H1 (cell line): Measurements from ENCODE around the gene SLFN12L. TPM values are rescaled to one million over a fixed set of nuclear protein-coding genes. Genes with fewer than 3 reads are reported as not detected.

Experiments
- CTCF ChIA-PET: fragments of 300-600 bp; sonication (Branson Sonifier 250); formaldehyde crosslinking; loops from one replicate; lab custom pipeline; 2021; ENCODE audit not compliant: partially characterized antibody; lab: Charles Lee
- POLR2A ChIA-PET: fragments of 300-600 bp; sonication (Branson Sonifier 250); formaldehyde crosslinking; loops from one replicate; lab custom pipeline; 2021; ENCODE audit warnings: inconsistent platforms; ENCODE audit not compliant: partially characterized antibody; lab: Charles Lee
- DNase-seq, 2 experiments: peaks; one replicate each; pipeline versions ENCODE4 v3.0.0 to v3.0.0-alpha.2; 2010 to 2022; ENCODE audit warnings: low spot score in 2 of 2, low read depth in 1 of 2, mixed read lengths in 1 of 2
- FAIRE-seq: peaks from 2 replicates; lab custom pipeline; 2011; peaks lifted over from hg19 to GRCh38; lab: Jason Lieb, UNC
- H2AFZ ChIP-seq: 2 replicates; pipeline ENCODE4 v1.8.1; 2012; ENCODE audit warnings: low read length, inconsistent platforms
- H2AK5ac ChIP-seq: 2 replicates; pipeline ENCODE4 v1.6.1; 2013; ENCODE audit warnings: low read depth, low read length
- H2BK120ac ChIP-seq: replicated peaks from 2 replicates; pipeline ENCODE3; 2013; ENCODE audit warnings: low read depth, low read length, inconsistent platforms
- H2BK12ac ChIP-seq: 2 replicates; pipeline ENCODE4 v1.6.1; 2013; ENCODE audit warnings: low read depth, low read length
- H2BK15ac ChIP-seq: 2 replicates; pipeline ENCODE4 v1.6.1; 2013; ENCODE audit warnings: low read length
- H2BK20ac ChIP-seq: 2 replicates; pipeline ENCODE4 v1.6.1; 2013; ENCODE audit warnings: low read length
- H2BK5ac ChIP-seq: 2 replicates; pipeline ENCODE4 v1.6.1; 2013; ENCODE audit warnings: low read depth, low read length
- H3K14ac ChIP-seq: 2 replicates; pipeline ENCODE4 v1.6.1; 2013; ENCODE audit warnings: inconsistent platforms; ENCODE audit not compliant: insufficient read length
- H3K18ac ChIP-seq: 2 replicates; pipeline ENCODE4 v1.6.1; 2013; ENCODE audit warnings: low read length; ENCODE audit errors: extremely low read depth
- H3K23ac ChIP-seq: 2 replicates; pipeline ENCODE4 v1.6.1; 2013; ENCODE audit warnings: inconsistent platforms; ENCODE audit not compliant: insufficient read length
- H3K23me2 ChIP-seq: 2 replicates; pipeline ENCODE4 v1.6.1; 2013; ENCODE audit warnings: low read depth, low read length
- H3K27ac ChIP-seq: 2 replicates; pipeline ENCODE4 v1.6.1; 2011; ENCODE audit warnings: low read depth, low read length, inconsistent platforms
- H3K27me3 ChIP-seq, 4 experiments: replicated peaks in 1 of 4; 1 replicate in 1 of 4; 2 replicates in 3 of 4; pipeline versions ENCODE4 v1.6.1 to v1.8.1; 2011 to 2013; ENCODE audit warnings: low read length in 3 of 4, mild to moderate bottlenecking in 3 of 4, inconsistent platforms in 2 of 4, mixed read lengths in 2 of 4, moderate library complexity in 1 of 4; ENCODE audit not compliant: control insufficient read depth in 3 of 4, insufficient read depth in 3 of 4; ENCODE audit errors: extremely low read depth in 1 of 4
- H3K36me3 ChIP-seq, 4 experiments: 2 replicates each; pipeline versions ENCODE4 v1.6.1 to v1.8.1; 2011 to 2013; ENCODE audit warnings: mild to moderate bottlenecking in 4 of 4, low read length in 3 of 4, moderate library complexity in 2 of 4, control low read depth in 1 of 4, inconsistent platforms in 1 of 4; ENCODE audit not compliant: insufficient read depth in 4 of 4, control insufficient read depth in 2 of 4
- H3K4ac ChIP-seq: replicated peaks from 2 replicates; pipeline ENCODE3; 2013; ENCODE audit warnings: low read length, low read depth, mixed read lengths, inconsistent platforms; ENCODE audit not compliant: insufficient read length
- H3K4me1 ChIP-seq, 4 experiments: replicated peaks in 1 of 4; 1 replicate in 1 of 4; 2 replicates in 3 of 4; pipeline versions ENCODE4 v1.6.1 to v1.8.1; 2011 to 2013; ENCODE audit warnings: low read length in 3 of 4, inconsistent platforms in 2 of 4, mixed read lengths in 1 of 4; ENCODE audit not compliant: insufficient read depth in 4 of 4, control insufficient read depth in 3 of 4
- H3K4me2 ChIP-seq, 2 experiments: 2 replicates each; pipeline versions ENCODE4 v1.6.1 to v1.8.1; 2011 to 2013; ENCODE audit warnings: low read depth in 2 of 2, low read length in 2 of 2, control low read depth in 1 of 2, inconsistent platforms in 1 of 2, mild to moderate bottlenecking in 1 of 2; ENCODE audit not compliant: insufficient read depth in 1 of 2
- H3K4me3 ChIP-seq, 4 experiments: fragments of 200-600, 300-600 bp in 1 of 4; sonication (generic), shearing (Covaris generic), sonication (Bioruptor Twin) in 1 of 4; 2 replicates each; pipeline versions ENCODE4 v1.5.1 to v1.8.1; 2011 to 2016; ENCODE audit warnings: low read length in 4 of 4, low read depth in 3 of 4, control low read depth in 2 of 4, inconsistent platforms in 2 of 4, mild to moderate bottlenecking in 2 of 4, mixed read lengths in 1 of 4, moderate library complexity in 1 of 4; ENCODE audit not compliant: insufficient read depth in 2 of 4; ENCODE audit errors: extremely low read depth in 1 of 4
- H3K56ac ChIP-seq: replicated peaks from 2 replicates; pipeline ENCODE3; 2013; ENCODE audit warnings: low read depth, mild to moderate bottlenecking, mixed read lengths, low read length, inconsistent platforms; ENCODE audit not compliant: insufficient read length
- H3K79me1 ChIP-seq: 2 replicates; pipeline ENCODE4 v1.6.1; 2013; ENCODE audit warnings: low read depth, low read length, control low read depth
- H3K79me2 ChIP-seq, 2 experiments: 2 replicates each; pipeline versions ENCODE4 v1.6.1 to v1.8.1; 2012 to 2013; ENCODE audit warnings: low read length in 2 of 2, mild to moderate bottlenecking in 2 of 2, inconsistent platforms in 1 of 2; ENCODE audit not compliant: insufficient read depth in 2 of 2, control insufficient read depth in 1 of 2
- H3K9ac ChIP-seq, 4 experiments: replicated peaks in 1 of 4; 1 replicate in 1 of 4; 2 replicates in 3 of 4; pipeline versions ENCODE4 v1.6.1 to v1.8.1; 2011 to 2013; ENCODE audit warnings: low read depth in 3 of 4, low read length in 3 of 4, control low read depth in 2 of 4, mild to moderate bottlenecking in 2 of 4, moderate library complexity in 2 of 4, inconsistent platforms in 1 of 4; ENCODE audit errors: extremely low read depth in 1 of 4
- H3K9me3 ChIP-seq, 2 experiments: 2 replicates each; pipeline versions ENCODE4 v1.6.1 to v1.8.1; 2012 to 2013; ENCODE audit warnings: mild to moderate bottlenecking in 2 of 2, moderate library complexity in 2 of 2, control low read depth in 1 of 2, inconsistent platforms in 1 of 2, low read depth in 1 of 2, low read length in 1 of 2, mixed read lengths in 1 of 2; ENCODE audit not compliant: insufficient read depth in 2 of 2
- H4K20me1 ChIP-seq, 2 experiments: replicated peaks in 1 of 2; 2 replicates each; pipeline versions ENCODE3 to v1.8.1; 2011 to 2013; ENCODE audit warnings: inconsistent platforms in 2 of 2, low read length in 2 of 2, mild to moderate bottlenecking in 1 of 2; ENCODE audit not compliant: insufficient read depth in 2 of 2, control insufficient read depth in 1 of 2
- H4K5ac ChIP-seq: 2 replicates; pipeline ENCODE4 v1.6.1; 2013; ENCODE audit warnings: low read length, low read depth, mixed read lengths, inconsistent platforms; ENCODE audit not compliant: insufficient read length
- H4K8ac ChIP-seq: 2 replicates; pipeline ENCODE4 v1.8.0; 2013; ENCODE audit warnings: mild to moderate bottlenecking, moderate library complexity, low read length, inconsistent platforms; ENCODE audit not compliant: insufficient read depth; ENCODE audit errors: extremely low read depth
- H4K91ac ChIP-seq: replicated peaks from 2 replicates; pipeline ENCODE3; 2013; ENCODE audit warnings: low read length, mixed read lengths, inconsistent platforms; ENCODE audit not compliant: insufficient read length
- BCL11A ChIP-seq, 2 experiments: IDR thresholded peaks; one replicate each; pipeline ENCODE4 v1.6.1; 2011; ENCODE audit warnings: low read depth in 2 of 2, low read length in 2 of 2, mild to moderate bottlenecking in 2 of 2
- CEBPB ChIP-seq: IDR thresholded peaks from 2 replicates; pipeline ENCODE4 v1.6.1; 2012; ENCODE audit warnings: low read depth, low read length
- CTBP2 ChIP-seq: IDR thresholded peaks from 2 replicates; pipeline ENCODE4 v1.7.0; 2011; ENCODE audit warnings: borderline replicate concordance, mild to moderate bottlenecking, moderate library complexity, mixed read lengths, low read length; ENCODE audit not compliant: insufficient read depth, insufficient read length
- HDAC2 ChIP-seq, 2 experiments: fragments of 300-600 bp in 1 of 2; sonication (generic) in 1 of 2; IDR thresholded peaks; 2 replicates each; pipeline ENCODE4 v1.6.1; 2011 to 2012; ENCODE audit warnings: low read depth in 2 of 2, low read length in 2 of 2, mild to moderate bottlenecking in 2 of 2, moderate library complexity in 2 of 2, borderline replicate concordance in 1 of 2, inconsistent platforms in 1 of 2
- MAX ChIP-seq: IDR thresholded peaks from 2 replicates; pipeline ENCODE4 v1.6.1; 2012; ENCODE audit warnings: inconsistent platforms
- POLR2A ChIP-seq, 2 experiments: IDR thresholded peaks; 1 replicate in 1 of 2; 2 replicates in 1 of 2; pipeline ENCODE4 v1.6.1; 2011; ENCODE audit warnings: low read depth in 2 of 2, low read length in 2 of 2, mild to moderate bottlenecking in 2 of 2; ENCODE audit errors: control extremely low read depth in 1 of 2
- TEAD4 ChIP-seq: IDR thresholded peaks from 2 replicates; pipeline ENCODE4 v1.6.1; 2012; ENCODE audit warnings: low read depth, low read length, inconsistent platforms, mixed read lengths
- YY1 ChIP-seq: IDR thresholded peaks from 2 replicates; pipeline ENCODE4 v1.6.1; 2011; ENCODE audit warnings: low read depth, mild to moderate bottlenecking, low read length
- ZNF274 ChIP-seq: IDR thresholded peaks from 2 replicates; pipeline ENCODE4 v1.7.0; 2012; ENCODE audit warnings: low read length, borderline replicate concordance; ENCODE audit errors: extremely low read depth
- WGBS, 2 experiments: shearing (Covaris generic) in 1 of 2; methylation state at CpG; one replicate each; pipeline versions ENCODE4 v1.1.6 to v1.1.7; 2013 to 2015; ENCODE audit warnings: low lambda C conversion rate in 2 of 2, mixed read lengths in 2 of 2, inconsistent platforms in 1 of 2, low coverage in 1 of 2, missing lambda C conversion rate in 1 of 2; ENCODE audit not compliant: insufficient replicate concordance in 2 of 2, insufficient coverage in 1 of 2, insufficient read length in 1 of 2; ENCODE audit errors: extremely low coverage in 1 of 2, missing lambda C conversion rate in 1 of 2; 5-methylcytosine and 5-hydroxymethylcytosine counted together
- polyA plus RNA-seq, 7 experiments: library from polyadenylated mRNA; depleted of rRNA in 3 of 7; stranded (reverse) in 5 of 7; unstranded in 2 of 7; fragments of >200 nt in 5 of 7; fragments of 200-250 nt in 2 of 7; gene quantifications; 1 replicate in 5 of 7; 2 replicates in 1 of 7; 4 replicates in 1 of 7; pipeline versions ENCODE4 v1.2.1 to v1.2.3, GENCODE V29; 2011 to 2013; ENCODE audit warnings: missing spikeins in 2 of 7, mixed read lengths in 2 of 7
- total RNA-seq: library from RNA; stranded (reverse); fragmentation: NEBNext Ultra II Directional; extraction: Animal tissue kit (Norgen Biotek cat#: 25700); gene quantifications from 2 replicates; pipeline ENCODE4 v1.2.1, GENCODE V29; 2021

SLFN12L gene
- total and polyA plus RNA-seq, 2 of the 8 experiments (the other 6 are each of a cell fraction or from before 2014, with no cell fraction given) = not detected

GRCh38 chr17:35536664-35537171 lies 760 bp downstream of the SLFN12L start:
- H2AFZ ChIP-seq = no peak overlapping the region
- H3K79me2 ChIP-seq = no peaks in the 10 kb centered on the region
- no peak overlapping the region for H2BK120ac ChIP-seq
- no peak overlapping the region for H4K5ac ChIP-seq
- no peak overlapping the region for H4K8ac ChIP-seq
- no peaks in the 10 kb centered on the region for H3K9me3 ChIP-seq
- no peak overlapping the region for H3K18ac ChIP-seq
- H4K91ac ChIP-seq = no peak overlapping the region
- H2BK20ac ChIP-seq = no peak overlapping the region
- H3K9ac ChIP-seq = no peak overlapping the region
- H3K23ac ChIP-seq = no peak overlapping the region
- H4K20me1 ChIP-seq = no peaks in the 10 kb centered on the region
- no peak overlapping the region for H2BK5ac ChIP-seq
- H3K79me1 ChIP-seq = no peaks in the 10 kb centered on the region
- H3K4me1 ChIP-seq = no peaks in the 10 kb centered on the region
- no peaks in the 10 kb centered on the region for H3K27me3 ChIP-seq
- no peak overlapping the region for H2BK15ac ChIP-seq
- no peaks in the 10 kb centered on the region for H3K23me2 ChIP-seq
- WGBS, 2 experiments = 89% methylated on average over 13 of the region's 13 CpGs; no CpG with 5 or more reads in 1 of the 2 experiments
- no peak overlapping the region for H3K27ac ChIP-seq
- DNase-seq (no peak), FAIRE-seq (no peak)
- no peak overlapping the region for H2BK12ac ChIP-seq
- H3K4ac ChIP-seq = no peak overlapping the region
- ChIA-PET CTCF (interaction anchor here (0.8 to 5.1 kb wide), 9 partner anchors 12 to 395 kb away, joined by 3 to 54 read pairs (median 3); partner anchors contain the start of gene NLE1), POLR2A (interaction anchor here (1.0 to 1.2 kb wide), 2 partner anchors 40 to 395 kb away, joined by 3 read pairs; no protein-coding TSS in a partner anchor)
- H3K4me2 ChIP-seq = no peak overlapping the region
- H3K4me3 ChIP-seq = no peak overlapping the region
- H3K36me3 ChIP-seq = no peaks in the 10 kb centered on the region
- H3K56ac ChIP-seq = no peak overlapping the region
- H2AK5ac ChIP-seq = no peak overlapping the region
- H3K14ac ChIP-seq = no peak overlapping the region
- TF ChIP-seq BCL11A (IDR thresholded peaks at IDR 0.05; ENCODE audit: low read depth in 2 of 2, low read length in 2 of 2) (no peak), POLR2A (IDR thresholded peaks at IDR 0.05; ENCODE audit: control extremely low read depth in 1 of 2, low read depth in 2 of 2, low read length in 2 of 2) (no peak), TEAD4 (no peak), CEBPB (no peak), MAX (no peak), HDAC2 (IDR thresholded peaks at IDR 0.05; ENCODE audit: borderline replicate concordance in 1 of 2, low read depth in 2 of 2, low read length in 2 of 2) (no peak), ZNF274 (no peak), YY1 (no peak), CTBP2 (no peak)
